ENCODE results near the gene VPS50.

The VPS50 gene

DNA sequence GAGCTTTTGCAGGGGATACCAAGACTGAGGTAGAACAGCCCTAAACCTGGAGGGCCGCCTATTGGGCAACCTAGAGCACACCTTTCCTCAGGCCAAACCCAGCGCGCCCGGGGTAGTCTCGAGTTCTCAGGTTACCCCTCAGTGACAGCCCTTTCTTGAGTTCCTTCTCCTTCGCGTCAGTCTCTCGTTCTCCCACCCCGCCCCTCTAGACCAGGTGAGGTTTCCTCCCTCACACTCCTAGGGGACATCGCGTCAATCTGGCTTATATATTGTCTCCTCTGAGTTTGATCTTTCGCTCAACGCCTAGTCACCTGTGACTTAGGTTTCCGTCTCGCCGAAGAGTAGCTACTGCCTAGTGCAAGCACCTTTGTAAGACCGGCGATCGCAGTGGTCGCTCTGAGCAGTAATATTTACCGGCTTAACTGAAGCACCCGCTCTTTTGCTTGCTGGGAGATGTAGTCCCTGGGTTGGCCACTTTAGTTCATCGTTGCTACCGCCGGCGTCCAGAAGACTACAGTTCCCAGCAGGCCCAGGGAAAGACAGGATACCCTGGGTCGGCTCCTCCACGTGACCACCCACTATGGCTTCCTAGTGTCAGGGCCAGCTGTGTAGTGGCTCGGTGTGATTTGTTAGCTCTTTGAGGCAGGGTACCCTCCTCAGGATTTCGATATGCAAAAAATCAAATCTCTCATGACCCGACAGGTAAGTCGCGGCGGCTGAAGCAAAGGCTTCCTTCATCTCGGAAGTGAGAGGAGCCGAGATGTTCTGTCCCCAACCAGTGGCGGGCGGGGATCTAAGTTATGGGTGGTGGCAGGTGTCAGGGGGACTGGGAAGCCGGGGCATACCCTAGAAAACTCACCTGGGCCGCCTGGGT lies at the start of gene VPS50:
Gene VPS50 (plus strand): TSS at position 568 of the 874 bp plus-strand sequence. CDS start 102 bp downstream, at position 670.
- ATAC-seq (replicated peaks) (peak; percentile 99), DNase-seq (peak; percentile 91)
- H3K4me1 Mint-ChIP-seq: peaks cover 2 to 10% of the 10 kb centered on the region in 2 donors
- H3K36me3 Mint-ChIP-seq: no peaks in the 10 kb centered on the region
- H3K27me3 Mint-ChIP-seq: no peaks in the 10 kb centered on the region
- H3K4me3 Mint-ChIP-seq: peak within 1 kb of the TSS; percentile 96 to 99
- H3K27ac Mint-ChIP-seq: peak within 1 kb of the TSS; percentile 95
- no peaks in the 10 kb centered on the region for H3K9me3 Mint-ChIP-seq

GRCh38 chr7:93185303-93186027 lies 46.7 kb upstream of the VPS50 start:
- no peak for DNase-seq
- Mint-ChIP-seq H3K36me3 (no peaks in the 10 kb centered on the region), H3K4me3 (no peak overlapping the region), H3K27ac (no peak overlapping the region), H3K9me3 (no peaks in the 10 kb centered on the region), H3K4me1 (no peaks in the 10 kb centered on the region), H3K27me3 (peaks cover 27 to 43% of the 10 kb centered on the region in 2 donors)
- no peak for ATAC-seq (replicated peaks)

DNA sequence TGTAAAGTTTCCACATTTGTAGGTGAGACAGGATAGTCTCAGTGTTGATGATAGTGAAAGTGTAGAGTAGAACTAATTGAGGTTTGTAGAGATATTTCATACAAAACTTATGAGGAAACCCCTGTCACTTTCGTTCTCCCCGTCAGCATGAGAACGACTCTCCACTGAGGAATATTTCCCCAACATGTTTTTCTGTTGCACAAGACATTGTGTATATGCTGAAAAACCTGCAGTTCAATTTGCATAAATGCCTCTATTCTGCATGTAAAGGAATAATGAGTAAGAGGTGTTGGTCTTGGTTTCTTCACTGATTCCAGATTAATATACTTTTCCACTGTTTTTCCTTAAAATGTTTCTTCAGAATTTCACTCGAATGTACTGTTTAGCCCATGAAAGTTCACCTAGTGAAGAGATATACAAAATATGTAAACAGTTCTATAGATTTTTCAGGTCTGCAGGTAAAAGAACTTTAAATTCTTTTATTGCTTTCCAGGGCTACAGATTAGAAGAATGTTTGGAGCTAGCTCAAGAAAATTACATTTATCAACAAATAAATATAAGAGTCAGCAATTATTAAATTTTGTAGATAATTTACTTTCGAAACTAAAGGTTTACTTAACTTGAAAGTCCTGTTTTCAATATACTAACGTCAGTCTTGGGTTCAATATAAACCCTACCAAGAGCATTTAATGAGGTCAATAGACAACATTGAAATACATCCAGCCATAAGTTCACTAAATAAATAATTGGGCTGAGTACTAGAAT lies 43.1 kb upstream of the VPS50 start:
- H3K27me3 Mint-ChIP-seq: peaks cover 28 to 40% of the 10 kb centered on the region in 2 donors
- DNase-seq (no peak), ATAC-seq (replicated peaks) (no peak)
- H3K9me3 Mint-ChIP-seq: no peaks in the 10 kb centered on the region
- no peaks in the 10 kb centered on the region for H3K36me3 Mint-ChIP-seq
- H3K4me3 Mint-ChIP-seq: no peak overlapping the region
- H3K27ac Mint-ChIP-seq: no peak overlapping the region
- H3K4me1 Mint-ChIP-seq: no peaks in the 10 kb centered on the region

DNA sequence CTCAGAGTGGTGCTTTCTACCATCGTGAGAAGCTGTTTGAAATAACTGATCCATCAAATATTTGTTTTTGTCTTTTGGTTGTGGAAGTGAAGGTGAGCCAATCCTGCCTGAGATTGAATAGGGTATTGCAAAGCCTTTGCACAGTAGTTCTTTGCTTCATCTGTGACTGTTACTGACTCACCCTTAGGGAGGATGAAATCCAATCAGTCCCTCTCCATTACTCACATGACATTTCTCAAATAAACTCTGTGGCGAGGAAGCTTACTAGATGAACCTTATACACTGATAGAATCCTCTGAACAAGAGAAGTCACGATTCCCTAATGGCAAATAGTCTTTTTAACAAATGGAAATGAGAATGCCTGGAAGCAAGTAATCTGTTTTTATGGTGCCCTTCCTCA lies 37.8 kb upstream of the VPS50 start:
- Mint-ChIP-seq H3K36me3 (no peaks in the 10 kb centered on the region), H3K4me3 (no peak overlapping the region), H3K9me3 (no peaks in the 10 kb centered on the region), H3K4me1 (peaks cover 4 to 10% of the 10 kb centered on the region in 2 donors), H3K27ac (peak overlapping the region; percentile 34), H3K27me3 (peaks cover 17 to 25% of the 10 kb centered on the region in 2 donors)
- DNase-seq (no peak), ATAC-seq (replicated peaks) (no peak)

GRCh38 chr7:93196336-93196735 lies 35.8 kb upstream of the VPS50 start:
- Mint-ChIP-seq H3K4me1 (peaks cover 4 to 10% of the 10 kb centered on the region in 2 donors), H3K27me3 (peaks cover 8 to 13% of the 10 kb centered on the region in 2 donors), H3K4me3 (no peak overlapping the region), H3K36me3 (no peaks in the 10 kb centered on the region), H3K9me3 (no peaks in the 10 kb centered on the region), H3K27ac (no peak overlapping the region)
- DNase-seq (peak; percentile 4), ATAC-seq (replicated peaks) (peak; percentile 94 to 98)

GRCh38 chr7:93198472-93198871 lies 33.7 kb upstream of the VPS50 start:
- Mint-ChIP-seq H3K27ac (no peak overlapping the region), H3K9me3 (no peaks in the 10 kb centered on the region)
- DNase-seq: no peak

GRCh38 chr7:93202594-93203250 lies 29.4 kb upstream of the VPS50 start:
- Mint-ChIP-seq H3K4me3 (no peak overlapping the region), H3K27me3 (peaks cover 15 to 19% of the 10 kb centered on the region in 2 donors), H3K36me3 (no peaks in the 10 kb centered on the region), H3K4me1 (no peaks in the 10 kb centered on the region), H3K9me3 (no peaks in the 10 kb centered on the region), H3K27ac (no peak overlapping the region)
- no peak for DNase-seq
- ATAC-seq (replicated peaks): no peak

More at GRCh38 chr7:93198472-93198871, 33.7 kb upstream of the VPS50 start:
- Mint-ChIP-seq H3K4me1 (peaks cover 4 to 10% of the 10 kb centered on the region in 2 donors), H3K27me3 (peaks cover 15% of the 10 kb centered on the region in 2 donors), H3K4me3 (no peak overlapping the region), H3K36me3 (no peaks in the 10 kb centered on the region)
- ATAC-seq (replicated peaks): no peak

- no peaks in the 10 kb centered on the region for H3K9me3 Mint-ChIP-seq
- H3K36me3 Mint-ChIP-seq: no peaks in the 10 kb centered on the region
- peaks cover 15 to 21% of the 10 kb centered on the region in 2 donors for H3K27me3 Mint-ChIP-seq
- no peak for ATAC-seq (replicated peaks)
- H3K4me1 Mint-ChIP-seq: no peaks in the 10 kb centered on the region
- H3K4me3 Mint-ChIP-seq: no peak overlapping the region
- no peak overlapping the region for H3K27ac Mint-ChIP-seq
- DNase-seq: no peak
These were observed 28.7 kb upstream of the VPS50 start for GRCh38 chr7:93203496-93203895.

DNA sequence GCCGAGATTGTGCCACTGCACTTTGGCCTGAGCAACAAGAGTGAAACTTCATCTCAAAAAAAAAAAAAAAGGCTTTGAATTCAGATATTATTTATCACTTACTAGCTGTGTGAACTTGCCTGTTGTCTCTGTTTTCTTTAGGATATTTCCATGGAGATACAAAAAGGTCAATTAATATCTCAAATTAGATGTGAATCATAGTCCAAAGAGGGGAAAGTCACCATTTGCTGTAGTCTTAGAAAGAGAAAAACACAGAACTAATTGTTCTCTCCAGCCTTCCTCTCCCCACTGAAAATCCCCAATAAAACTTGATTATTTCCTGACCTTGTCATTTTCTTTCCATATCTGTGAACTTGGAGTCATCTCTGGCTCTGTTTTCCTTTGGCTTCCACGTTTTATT lies 27.1 kb upstream of the VPS50 start:
- Mint-ChIP-seq H3K4me1 (no peaks in the 10 kb centered on the region), H3K4me3 (no peak overlapping the region), H3K27me3 (peaks cover 15 to 21% of the 10 kb centered on the region in 2 donors), H3K27ac (no peak overlapping the region), H3K9me3 (no peaks in the 10 kb centered on the region), H3K36me3 (no peaks in the 10 kb centered on the region)
- no peak for DNase-seq
- ATAC-seq (replicated peaks): no peak

GRCh38 chr7:93211228-93211818 lies 20.8 kb upstream of the VPS50 start:
- Mint-ChIP-seq H3K4me3 (no peak overlapping the region), H3K4me1 (peaks cover 2 to 9% of the 10 kb centered on the region in 2 donors), H3K27ac (no peak overlapping the region), H3K27me3 (peaks cover 6 to 25% of the 10 kb centered on the region in 2 donors), H3K9me3 (no peaks in the 10 kb centered on the region), H3K36me3 (no peaks in the 10 kb centered on the region)
- ATAC-seq (replicated peaks): no peak
- DNase-seq: no peak

DNA sequence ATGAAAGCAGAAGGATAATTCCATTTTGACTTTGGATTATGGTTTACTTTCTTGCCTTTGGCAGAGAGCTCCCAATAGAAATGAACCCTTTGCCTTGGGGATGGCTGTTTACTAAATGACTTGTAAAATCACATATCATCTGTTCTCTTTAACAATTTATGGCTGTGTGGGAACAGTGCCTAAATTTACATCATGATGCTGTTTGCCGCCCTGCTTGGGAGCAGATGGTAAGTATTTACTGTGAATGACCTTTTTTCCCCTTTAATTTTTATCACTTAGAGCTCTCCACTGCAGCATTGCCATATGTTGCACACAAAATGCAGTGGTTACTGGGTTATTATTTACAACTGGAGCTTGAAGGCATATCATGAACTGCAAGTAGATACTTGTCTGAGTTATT lies 19.3 kb upstream of the VPS50 start:
- no peaks in the 10 kb centered on the region for H3K36me3 Mint-ChIP-seq
- ATAC-seq (replicated peaks) (no peak), DNase-seq (no peak)
- H3K9me3 Mint-ChIP-seq: no peaks in the 10 kb centered on the region
- no peak overlapping the region for H3K27ac Mint-ChIP-seq
- H3K27me3 Mint-ChIP-seq: peaks cover 6 to 24% of the 10 kb centered on the region in 2 donors
- no peak overlapping the region for H3K4me3 Mint-ChIP-seq
- peaks cover 2 to 9% of the 10 kb centered on the region in 2 donors for H3K4me1 Mint-ChIP-seq

- H3K4me3 Mint-ChIP-seq: no peak overlapping the region
- H3K27ac Mint-ChIP-seq: no peak overlapping the region
- no peaks in the 10 kb centered on the region for H3K4me1 Mint-ChIP-seq
- no peak for DNase-seq
- no peak for ATAC-seq (replicated peaks)
- H3K36me3 Mint-ChIP-seq: no peaks in the 10 kb centered on the region
- H3K9me3 Mint-ChIP-seq: no peaks in the 10 kb centered on the region
- peaks cover 0 to 21% of the 10 kb centered on the region in 2 donors for H3K27me3 Mint-ChIP-seq
These were observed 13.0 kb upstream of the VPS50 start for GRCh38 chr7:93218997-93219827.

DNA sequence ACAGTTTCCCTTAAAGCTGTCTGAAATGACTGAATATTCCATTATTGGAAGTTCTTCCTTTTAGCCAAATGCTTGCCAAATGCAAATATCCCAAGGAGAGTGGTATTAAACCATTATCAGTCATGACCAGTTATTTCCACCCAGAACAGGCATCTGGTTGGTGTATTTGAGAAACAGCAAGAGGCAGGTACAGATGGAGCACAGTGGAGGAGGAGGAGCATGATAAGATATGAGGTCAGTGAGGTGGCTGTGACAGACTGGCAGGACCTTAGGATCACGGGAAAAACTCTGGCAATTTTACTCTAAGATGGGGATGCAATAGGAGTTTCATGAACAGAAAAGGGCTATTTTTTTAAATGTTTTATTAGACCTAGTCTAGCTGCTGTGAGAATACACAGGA lies 12.3 kb upstream of the VPS50 start:
- H3K4me3 Mint-ChIP-seq: no peak overlapping the region
- no peaks in the 10 kb centered on the region for H3K9me3 Mint-ChIP-seq
- ATAC-seq (replicated peaks): no peak
- H3K4me1 Mint-ChIP-seq: no peaks in the 10 kb centered on the region
- H3K27ac Mint-ChIP-seq: no peak overlapping the region
- no peak for DNase-seq
- H3K36me3 Mint-ChIP-seq: no peaks in the 10 kb centered on the region
- peaks cover 0 to 18% of the 10 kb centered on the region in 2 donors for H3K27me3 Mint-ChIP-seq
